Progenitor cell of endocrine pancreas (in vitro differentiated cells): ENCODE results near the gene CNNM2. TPM values are rescaled to one million over a fixed set of nuclear protein-coding genes. Genes with fewer than 3 reads are reported as not detected.

Experiments used
- DNase-seq: peaks from one replicate; pipeline ENCODE4 v3.0.0; 2021; ENCODE audit warnings: low spot score; ENCODE audit not compliant: unreplicated experiment
- H3K27ac Mint-ChIP-seq: 2 replicates; pipeline ENCODE4 v1.8.0; 2021; ENCODE audit warnings: mild to moderate bottlenecking, moderate library complexity, mixed read lengths
- H3K27me3 Mint-ChIP-seq: 2 replicates; pipeline ENCODE4 v1.8.0; 2021; ENCODE audit warnings: mixed read lengths
- H3K36me3 Mint-ChIP-seq: 2 replicates; pipeline ENCODE4 v1.8.0; 2022; ENCODE audit warnings: mixed read lengths; ENCODE audit not compliant: insufficient read depth
- H3K4me1 Mint-ChIP-seq: 2 replicates; pipeline ENCODE4 v1.8.0; 2021; ENCODE audit warnings: low read depth, mixed read lengths
- H3K4me3 Mint-ChIP-seq: 2 replicates; pipeline ENCODE4 v1.8.0; 2021; ENCODE audit warnings: low read depth, mild to moderate bottlenecking, moderate library complexity, mixed read lengths
- H3K9me3 Mint-ChIP-seq: 2 replicates; pipeline ENCODE4 v1.8.0; 2021; ENCODE audit warnings: low read depth, mixed read lengths
- total RNA-seq: library from RNA; stranded (reverse); gene quantifications from 2 replicates; pipeline ENCODE4 v1.2.1, GENCODE V29; 2021
- TF ChIP-seq, protein P1 (sequence below): fragments of 200-600 bp; sonication (generic); IDR thresholded peaks from one replicate; pipeline ENCODE4 v1.5.0; 2021; ENCODE audit warnings: antibody characterized with exemption, mild to moderate bottlenecking; ENCODE audit not compliant: unreplicated experiment

The CNNM2 gene
- total RNA-seq, 1 donor from 2014 or later = 14.5 TPM

DNA sequence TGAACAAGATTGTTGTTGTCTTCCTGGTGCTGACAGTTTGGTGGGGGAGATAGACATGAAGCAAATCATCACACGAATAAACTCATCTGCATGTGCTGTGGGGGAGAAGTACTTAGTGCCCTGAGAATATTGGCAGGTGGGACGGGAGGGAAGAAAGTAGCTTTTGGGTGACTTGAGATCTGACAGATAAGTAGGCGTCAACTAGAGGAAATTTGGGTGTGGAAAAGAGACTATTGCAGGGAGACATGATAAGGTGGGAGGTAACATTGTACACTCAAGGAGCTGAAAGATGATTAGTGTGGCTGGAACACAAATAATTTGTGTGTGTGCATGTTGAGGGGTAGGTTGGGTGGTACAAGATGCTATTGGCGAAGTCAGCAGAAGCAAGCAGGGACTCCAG is 30.1 kb downstream of the CNNM2 start:
- no peak overlapping the region for H3K4me3 Mint-ChIP-seq
- no peaks in the 10 kb centered on the region for H3K27me3 Mint-ChIP-seq
- no peak overlapping the region for H3K27ac Mint-ChIP-seq
- H3K36me3 Mint-ChIP-seq = no peaks in the 10 kb centered on the region
- TF ChIP-seq, protein P1, sequence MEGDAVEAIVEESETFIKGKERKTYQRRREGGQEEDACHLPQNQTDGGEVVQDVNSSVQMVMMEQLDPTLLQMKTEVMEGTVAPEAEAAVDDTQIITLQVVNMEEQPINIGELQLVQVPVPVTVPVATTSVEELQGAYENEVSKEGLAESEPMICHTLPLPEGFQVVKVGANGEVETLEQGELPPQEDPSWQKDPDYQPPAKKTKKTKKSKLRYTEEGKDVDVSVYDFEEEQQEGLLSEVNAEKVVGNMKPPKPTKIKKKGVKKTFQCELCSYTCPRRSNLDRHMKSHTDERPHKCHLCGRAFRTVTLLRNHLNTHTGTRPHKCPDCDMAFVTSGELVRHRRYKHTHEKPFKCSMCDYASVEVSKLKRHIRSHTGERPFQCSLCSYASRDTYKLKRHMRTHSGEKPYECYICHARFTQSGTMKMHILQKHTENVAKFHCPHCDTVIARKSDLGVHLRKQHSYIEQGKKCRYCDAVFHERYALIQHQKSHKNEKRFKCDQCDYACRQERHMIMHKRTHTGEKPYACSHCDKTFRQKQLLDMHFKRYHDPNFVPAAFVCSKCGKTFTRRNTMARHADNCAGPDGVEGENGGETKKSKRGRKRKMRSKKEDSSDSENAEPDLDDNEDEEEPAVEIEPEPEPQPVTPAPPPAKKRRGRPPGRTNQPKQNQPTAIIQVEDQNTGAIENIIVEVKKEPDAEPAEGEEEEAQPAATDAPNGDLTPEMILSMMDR = no peak
- H3K9me3 Mint-ChIP-seq = no peaks in the 10 kb centered on the region
- peaks cover 29% of the 10 kb centered on the region for H3K4me1 Mint-ChIP-seq
- DNase-seq = no peak

DNA sequence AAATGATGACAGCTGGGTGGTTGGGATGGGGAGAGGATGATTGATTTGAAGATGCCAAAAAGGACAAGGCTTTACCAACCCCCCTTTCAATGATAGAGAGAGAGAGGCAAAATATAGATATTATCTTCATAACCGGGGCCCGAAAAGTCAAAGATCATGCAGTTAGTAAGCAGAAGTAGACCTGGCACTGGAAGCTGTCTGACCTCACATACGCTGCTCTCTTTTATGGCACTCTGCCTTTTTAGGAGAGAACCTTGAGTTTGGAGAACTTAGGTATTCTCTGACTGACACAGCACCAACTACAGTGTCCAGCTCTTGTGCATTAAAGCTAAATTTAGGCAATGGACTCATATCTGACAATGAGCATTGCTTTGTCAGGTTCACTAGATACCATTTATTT is 30.7 kb downstream of the CNNM2 start:
- peaks cover 29% of the 10 kb centered on the region for H3K4me1 Mint-ChIP-seq
- no peaks in the 10 kb centered on the region for H3K36me3 Mint-ChIP-seq

DNA sequence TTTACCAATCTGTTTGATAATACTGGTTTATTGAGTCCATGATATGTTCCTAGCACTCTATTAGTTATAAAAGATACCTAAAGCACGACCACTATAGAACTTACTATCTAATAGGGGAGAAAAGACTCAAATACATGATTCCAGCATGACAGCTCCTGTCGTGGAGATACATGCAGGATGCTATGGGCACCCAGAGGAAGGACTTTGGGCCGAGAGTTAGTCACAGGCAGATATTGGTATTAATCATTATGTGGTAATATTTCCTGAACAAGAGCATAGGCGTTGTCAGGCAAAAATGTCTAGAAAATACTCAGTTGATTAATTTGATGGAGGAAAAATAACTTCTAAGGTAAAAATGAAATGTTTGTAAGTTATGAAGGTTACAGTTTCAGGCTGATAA is 31.8 kb downstream of the CNNM2 start:
- Mint-ChIP-seq H3K36me3 (peaks cover 4% of the 10 kb centered on the region), H3K4me1 (peaks cover 24% of the 10 kb centered on the region)

More for the DNA sequence above, 30.7 kb downstream of the CNNM2 start:
- no peak overlapping the region for H3K27ac Mint-ChIP-seq
- no peaks in the 10 kb centered on the region for H3K9me3 Mint-ChIP-seq
- TF ChIP-seq, protein P1 = no peak
- no peak for DNase-seq
- H3K4me3 Mint-ChIP-seq = no peak overlapping the region
- no peaks in the 10 kb centered on the region for H3K27me3 Mint-ChIP-seq

DNA sequence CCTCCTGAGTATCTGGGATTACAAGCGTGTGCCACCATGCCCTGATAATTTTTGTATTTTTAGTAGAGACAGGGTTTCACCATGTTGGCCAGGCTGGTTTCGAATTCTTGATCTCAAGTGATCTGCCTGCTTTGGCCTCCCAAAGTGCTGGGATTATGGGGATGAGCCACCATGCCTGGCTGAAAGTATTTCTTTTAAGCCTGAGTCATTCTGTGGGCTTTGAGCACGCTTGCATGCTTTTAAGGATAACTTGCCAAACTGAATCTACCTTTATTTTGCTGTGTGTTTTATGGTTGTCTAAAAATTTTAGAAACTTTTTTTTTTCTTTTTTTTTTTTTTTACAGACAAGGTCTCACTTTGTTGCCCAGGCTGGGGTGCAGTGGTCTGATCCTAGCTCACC is 33.2 kb downstream of the CNNM2 start:
- Mint-ChIP-seq H3K27me3 (no peaks in the 10 kb centered on the region), H3K4me3 (no peak overlapping the region), H3K36me3 (peaks cover 5% of the 10 kb centered on the region), H3K27ac (no peak overlapping the region), H3K9me3 (peaks cover 5% of the 10 kb centered on the region), H3K4me1 (peaks cover 10% of the 10 kb centered on the region)
- TF ChIP-seq, protein P1 = no peak
- no peak for DNase-seq

More for the DNA sequence above, 31.8 kb downstream of the CNNM2 start:
- Mint-ChIP-seq H3K4me3 (no peak overlapping the region), H3K27ac (no peak overlapping the region), H3K9me3 (peaks cover 5% of the 10 kb centered on the region), H3K27me3 (no peaks in the 10 kb centered on the region)
- TF ChIP-seq, protein P1 = no peak
- no peak for DNase-seq

DNA sequence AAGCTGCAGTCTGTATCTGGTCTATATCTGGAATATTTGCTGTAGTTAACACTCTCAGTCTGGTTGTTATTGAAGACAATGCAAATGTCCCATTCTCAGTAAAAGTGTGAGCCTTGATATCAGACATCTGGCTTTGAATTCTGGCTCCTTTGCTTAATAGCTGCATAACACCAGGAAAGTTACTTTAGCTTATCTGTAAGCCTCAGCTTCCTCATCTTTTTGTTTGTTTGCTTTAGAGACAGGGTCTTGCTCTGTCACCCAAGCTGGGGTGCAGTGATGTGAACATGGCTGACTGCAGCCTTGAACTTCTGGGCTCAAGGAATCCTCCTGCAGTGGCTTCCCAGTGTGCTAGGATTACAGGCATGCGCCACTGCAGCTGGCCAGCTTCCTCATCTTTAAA is 41.3 kb downstream of the CNNM2 start:
- H3K27ac Mint-ChIP-seq = no peak overlapping the region
- H3K4me3 Mint-ChIP-seq = no peak overlapping the region
- TF ChIP-seq, protein P1 = no peak

More for the DNA sequence above, 41.3 kb downstream of the CNNM2 start:
- H3K36me3 Mint-ChIP-seq = peaks cover 5% of the 10 kb centered on the region
- peaks cover 9% of the 10 kb centered on the region for H3K4me1 Mint-ChIP-seq
- no peak for DNase-seq
- no peaks in the 10 kb centered on the region for H3K27me3 Mint-ChIP-seq
- H3K9me3 Mint-ChIP-seq = peaks cover 5% of the 10 kb centered on the region
